Measurements from ENCODE around the gene SLC1A4. TPM values are rescaled to one million over a fixed set of nuclear protein-coding genes. Genes with fewer than 3 reads are reported as not detected.
A peak's percentile ranks its signal among the peaks of the same experiment; 100 is the strongest.

The SLC1A4 gene
- total and polyA plus RNA-seq, 10 of the 15 experiments (the other 5 are each of a cell fraction or from before 2014, with no cell fraction given) = 10.8 to 43.2 (median 27.7) TPM

GRCh38 chr2:64982311-64982857, 6.8 kb upstream of the SLC1A4 start (continued):
- no peak for TF ChIP-seq POU2F2 (IDR thresholded peaks at IDR 0.05; ENCODE audit: borderline replicate concordance, low read depth, low read length)
- no peak for TF ChIP-seq FOS (IDR thresholded peaks at IDR 0.05; ENCODE audit: borderline replicate concordance, extremely low read depth, insufficient read length)
- TF ChIP-seq LARP7 (IDR thresholded peaks at IDR 0.05) = no peak
- no peak for TF ChIP-seq SREBF1 (IDR thresholded peaks at IDR 0.05; ENCODE audit: low read length)
- TF ChIP-seq BMI1 (IDR thresholded peaks at IDR 0.05; ENCODE audit: borderline replicate concordance) = peak; percentile 74; the same call in 1 of the 2 replicates
- no peak for TF ChIP-seq TCF7 (IDR thresholded peaks at IDR 0.05; ENCODE audit: borderline replicate concordance)
- no peak for TF ChIP-seq NR2C1 (IDR thresholded peaks at IDR 0.05)
- peak; percentile 68; the same call in 1 of the 2 replicates for TF ChIP-seq ZNF217 (IDR thresholded peaks at IDR 0.05)
- TF ChIP-seq FOXK2 (IDR thresholded peaks at IDR 0.05) = no peak
- no peak for TF ChIP-seq IRF5 (IDR thresholded peaks at IDR 0.05; ENCODE audit: borderline replicate concordance)
- no peak for TF ChIP-seq YBX1 (IDR thresholded peaks at IDR 0.05)
- TF ChIP-seq TARDBP (IDR thresholded peaks at IDR 0.05; ENCODE audit: borderline replicate concordance) = no peak
- no peak; the same call in 1 of the 2 replicates for TF ChIP-seq CHD2 (IDR thresholded peaks at IDR 0.05; ENCODE audit: borderline replicate concordance, low read depth, low read length)
- TF ChIP-seq EED (IDR thresholded peaks at IDR 0.05; ENCODE audit: low read depth) = no peak
- no peak for TF ChIP-seq WRNIP1 (IDR thresholded peaks at IDR 0.05; ENCODE audit: borderline replicate concordance, low read depth, low read length)
- TF ChIP-seq ZBTB11 (CRISPR knock-in tag; IDR thresholded peaks at IDR 0.05) = no peak
- peak; percentile 96 for TF ChIP-seq NFIC (IDR thresholded peaks at IDR 0.05; ENCODE audit: low read depth, low read length)
- TF ChIP-seq STAT1 (conservative IDR thresholded peaks at IDR 0.05) = no peak
- TF ChIP-seq MYC (IDR thresholded peaks at IDR 0.05; ENCODE audit: insufficient read depth, insufficient read length, insufficient replicate concordance, low read length, severe bottlenecking) = no peak
- TF ChIP-seq ZBTB40 (IDR thresholded peaks at IDR 0.05; ENCODE audit: borderline replicate concordance) = no peak
- TF ChIP-seq STAT3 (IDR thresholded peaks at IDR 0.05; ENCODE audit: low read depth, low read length) = no peak
- TF ChIP-seq JUND (IDR thresholded peaks at IDR 0.05; ENCODE audit: low read depth, low read length) = peak; percentile 77; the same call in 1 of the 2 replicates
- TF ChIP-seq CEBPB (IDR thresholded peaks at IDR 0.05; ENCODE audit: borderline replicate concordance in 1 of 2, low read depth in 2 of 2, low read length in 2 of 2) = peak in 1 of 2 experiments; percentile 84; a peak in 1 of 4 replicates
- no peak for TF ChIP-seq MYB (IDR thresholded peaks at IDR 0.05; ENCODE audit: borderline replicate concordance, low read depth, low read length)

Measured in GM12878 (cell line).